Astrocyte (in vitro differentiated cells and primary cell): Measurements from ENCODE around the gene OR52E4.

ENCODE experiments used
- CTCF ChIP-seq: IDR thresholded peaks from 2 replicates; pipeline ENCODE4 v1.5.1; 2011; ENCODE audit warnings: low read depth, mild to moderate bottlenecking, inconsistent platforms, low read length, moderate library complexity; ENCODE audit not compliant: insufficient read depth
- EZH2 ChIP-seq: IDR thresholded peaks from 2 replicates; pipeline ENCODE4 v1.6.1; 2012; ENCODE audit warnings: mild to moderate bottlenecking, low read length, inconsistent platforms; ENCODE audit not compliant: insufficient read depth

DNA sequence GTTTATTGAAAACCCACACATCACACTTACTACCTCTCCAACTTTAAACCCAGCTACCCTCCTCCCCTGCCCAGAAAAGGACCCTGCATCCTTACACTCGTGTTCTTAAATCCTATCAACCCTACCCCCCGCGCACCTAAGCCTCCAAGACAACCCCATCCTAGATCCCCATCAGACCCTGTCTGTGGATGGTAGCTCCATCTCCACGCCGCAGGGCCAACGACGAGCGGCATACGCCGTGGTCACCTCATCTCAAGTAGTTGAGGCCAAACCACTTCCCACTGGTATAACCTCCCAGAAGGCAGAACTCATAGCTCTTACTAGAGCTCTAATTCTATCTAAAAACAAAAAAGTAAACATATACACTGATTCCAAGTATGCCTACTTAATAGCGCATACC, 52.2 kb downstream of the OR52E4 start:
- TF ChIP-seq EZH2 (no peak), CTCF (no peak)
